Measurements from ENCODE around the gene TMEM202.
"Not testable (repeated sequence)": the region's sequence is repeated elsewhere in the genome, so short reads cannot be mapped to it uniquely, and the experiment has no call there.

TMEM202 gene

GRCh38 chr15:72421484-72421883 is 23.4 kb downstream of the TMEM202 start:
- no peak overlapping the region for H3K4me3 ChIP-seq (ENCODE audit: low read depth, low read length)
- TF ChIP-seq CTCF (IDR thresholded peaks at IDR 0.05; ENCODE audit: low read depth, low read length) = no peak

- no peak for TF ChIP-seq CTCF (IDR thresholded peaks at IDR 0.05; ENCODE audit: low read depth, low read length)
- H3K4me3 ChIP-seq (ENCODE audit: low read depth, low read length) = no peak overlapping the region
Observed at GRCh38 chr15:72423256-72423655, 25.2 kb downstream of the TMEM202 start.

GRCh38 chr15:72426753-72427152 is 28.6 kb downstream of the TMEM202 start:
- TF ChIP-seq CTCF (IDR thresholded peaks at IDR 0.05; ENCODE audit: low read depth, low read length) = no peak
- no peak overlapping the region for H3K4me3 ChIP-seq (ENCODE audit: low read depth, low read length)

- H3K4me3 ChIP-seq (ENCODE audit: low read depth, low read length) = no peak overlapping the region
- no peak for TF ChIP-seq CTCF (IDR thresholded peaks at IDR 0.05; ENCODE audit: low read depth, low read length)
Observed at GRCh38 chr15:72437650-72438316, 39.7 kb downstream of the TMEM202 start.

- not testable (repeated sequence) for H3K4me3 ChIP-seq (ENCODE audit: low read depth, low read length)
Observed at GRCh38 chr15:72442848-72443247, 44.7 kb downstream of the TMEM202 start.

- H3K4me3 ChIP-seq (ENCODE audit: low read depth, low read length) = no peak overlapping the region
- no peak for TF ChIP-seq CTCF (IDR thresholded peaks at IDR 0.05; ENCODE audit: low read depth, low read length)
Observed at GRCh38 chr15:72445426-72445825, 47.3 kb downstream of the TMEM202 start.

- H3K4me3 ChIP-seq (ENCODE audit: low read depth, low read length) = no peak overlapping the region
- no peak for TF ChIP-seq CTCF (IDR thresholded peaks at IDR 0.05; ENCODE audit: low read depth, low read length)
Observed at GRCh38 chr15:72450805-72451204, 52.7 kb downstream of the TMEM202 start.

GRCh38 chr15:72451224-72451623 is 53.1 kb downstream of the TMEM202 start:
- no peak for TF ChIP-seq CTCF (IDR thresholded peaks at IDR 0.05; ENCODE audit: low read depth, low read length)
- H3K4me3 ChIP-seq (ENCODE audit: low read depth, low read length) = no peak overlapping the region

All from WI38 (cell line).